Ovary (tissue), 9 donors: Measurements from ENCODE around the gene GYG2. TPM values are rescaled to one million over a fixed set of nuclear protein-coding genes. Genes with fewer than 3 reads are reported as not detected.

Source experiments
- DNase-seq, 5 donors: peaks; one replicate each; pipeline ENCODE4 v3.0.0-alpha.2; 2019 to 2020
- H3K27ac ChIP-seq, 2 donors: fragments of 200-600 bp; one replicate each; pipeline versions ENCODE4 v1.5.1 to v1.8.0; 2019 to 2022
- H3K27me3 ChIP-seq: fragments of 200-600 bp; one replicate; pipeline ENCODE4 v1.8.0; 2022
- H3K36me3 ChIP-seq: fragments of 200-600 bp; sonication (generic); one replicate; pipeline ENCODE4 v1.5.1; 2019
- H3K4me1 ChIP-seq: one replicate; pipeline ENCODE4 v1.8.1; 2013; ENCODE audit warnings: mild to moderate bottlenecking, moderate library complexity; ENCODE audit not compliant: insufficient read depth
- H3K4me3 ChIP-seq: fragments of 200-600 bp; sonication (generic); one replicate; pipeline ENCODE4 v1.5.1; 2017
- H3K9me3 ChIP-seq, 2 donors: fragments of 200-600 bp in 1 of 2; sonication (generic) in 1 of 2; one replicate each; pipeline versions ENCODE4 v1.5.1 to v1.8.1; 2013 to 2019; ENCODE audit warnings: mild to moderate bottlenecking in 1 of 2, moderate library complexity in 1 of 2
- CTCF ChIP-seq, 3 donors: fragments of 450-650 bp in 2 of 3; fragments of 200-600 bp in 1 of 3; IDR thresholded peaks; one replicate each; pipeline versions ENCODE4 v1.5.1 to v1.8.0; 2016 to 2022; ENCODE audit warnings: antibody characterized with exemption in 3 of 3, mild to moderate bottlenecking in 1 of 3
- EP300 ChIP-seq: sonication (generic); formaldehyde crosslinking; IDR thresholded peaks from one replicate; pipeline ENCODE4 v1.6.1; 2017; ENCODE audit warnings: antibody characterized with exemption
- POLR2A ChIP-seq: fragments of 450-650 bp; IDR thresholded peaks from one replicate; pipeline ENCODE4 v1.6.1; 2017; ENCODE audit warnings: antibody characterized with exemption, mild to moderate bottlenecking, moderate library complexity
- WGBS, 3 donors: extraction: QIAGEN DNeasy Blood & Tissue Kit in 1 of 3; methylation state at CpG; one replicate each; pipeline versions ENCODE4 v1.1.5 to v1.1.7; 2013 to 2017; 5-methylcytosine and 5-hydroxymethylcytosine counted together
- intact Hi-C, 4 donors: fragments of 100-400 bp; cut with DNase I; formaldehyde crosslinking; loops; one replicate each; pipeline versions ENCODE4 v1.11.0 to v1.15.1; 2022 to 2023
- polyA plus RNA-seq, 2 donors: library from polyadenylated mRNA; stranded (reverse); fragments of 200-250 nt in 1 of 2; fragments of 350-450 nt in 1 of 2; fragmentation: Illumina TruSeq in 1 of 2; extraction: RNeasy Lipid Tissue Mini Kit (QIAGEN cat#74804) in 1 of 2; gene quantifications; one replicate each; pipeline ENCODE4 v1.2.3, GENCODE V29; 2013 to 2014
- total RNA-seq, 7 donors: library from RNA; depleted of rRNA in 2 of 7; stranded (reverse); fragments of >200 nt in 2 of 7; fragmentation: NEBNext Ultra II Directional in 3 of 7; extraction: Animal tissue kit (Norgen Biotek cat#: 25700) in 3 of 7; gene quantifications; one replicate each; pipeline versions ENCODE4 v1.1.0 to v1.2.4, GENCODE V29; 2016 to 2023
- donor health status: DM: no; HTN: no; CAD: no; lungs with moderate emphysema.
- donor health status: DM: no; HTN: no; CAD: no.
- donor health status: Bipolar disorder and iron deficiency.
- donor health status: DM: yes; HTN: yes; CAD: no.
- donor health status: DM: no; HTN: no; CAD: no.
- donor health status: DM: yes; HTN: yes; CAD: no.

The GYG2 gene
- total and polyA plus RNA-seq, 9 donors = 0.72 to 9.0 (median 3.9) TPM

GRCh38 chrX:2846992-2847391 lies 18.3 kb downstream of the GYG2 start:
- Histone ChIP-seq H3K9me3 (no peaks in the 10 kb centered on the region), H3K36me3 (no peaks in the 10 kb centered on the region), H3K27ac (no peak overlapping the region), H3K4me1 (no peaks in the 10 kb centered on the region), H3K4me3 (no peak overlapping the region), H3K27me3 (no peaks in the 10 kb centered on the region)
- DNase-seq = no peak
- no peak for TF ChIP-seq EP300
- TF ChIP-seq CTCF (IDR thresholded peaks at IDR 0.05) = no peak
- no peak for TF ChIP-seq POLR2A
- intact Hi-C loops = no loop called here

GRCh38 chrX:2848871-2849301 lies 20.2 kb downstream of the GYG2 start:
- DNase-seq = no peak
- 32 to 36% (median 34%) methylated on average over 9 of the region's 9 CpGs for WGBS, 3 donors
- intact Hi-C loops = no loop called here
- H3K4me3 ChIP-seq = no peak overlapping the region
- H3K4me1 ChIP-seq = no peaks in the 10 kb centered on the region
- TF ChIP-seq CTCF (IDR thresholded peaks at IDR 0.05) = no peak
- TF ChIP-seq POLR2A = no peak
- TF ChIP-seq EP300 = no peak
- H3K36me3 ChIP-seq = no peaks in the 10 kb centered on the region
- no peak overlapping the region for H3K27ac ChIP-seq
- H3K27me3 ChIP-seq = no peaks in the 10 kb centered on the region
- H3K9me3 ChIP-seq = no peaks in the 10 kb centered on the region

- 94 to 95% (median 94%) methylated on average over 21 of the region's 21 CpGs for WGBS, 3 donors
- no peak overlapping the region for H3K27ac ChIP-seq
- intact Hi-C loops = no loop called here
Measured at GRCh38 chrX:2854918-2855317, 26.2 kb downstream of the GYG2 start.

GRCh38 chrX:2855761-2856160 lies 27.0 kb downstream of the GYG2 start:
- Histone ChIP-seq H3K27ac (no peak overlapping the region), H3K4me1 (no peaks in the 10 kb centered on the region), H3K36me3 (no peaks in the 10 kb centered on the region), H3K4me3 (no peak overlapping the region), H3K27me3 (no peaks in the 10 kb centered on the region), H3K9me3 (no peaks in the 10 kb centered on the region)
- WGBS, 3 donors = 93 to 95% (median 95%) methylated on average over 2 of the region's 2 CpGs
- DNase-seq = no peak
- intact Hi-C loops = no loop called here
- no peak for TF ChIP-seq CTCF (IDR thresholded peaks at IDR 0.05)
- no peak for TF ChIP-seq EP300
- no peak for TF ChIP-seq POLR2A

More at GRCh38 chrX:2854918-2855317, 26.2 kb downstream of the GYG2 start:
- H3K27me3 ChIP-seq = no peaks in the 10 kb centered on the region
- DNase-seq = no peak
- TF ChIP-seq CTCF (IDR thresholded peaks at IDR 0.05) (no peak), POLR2A (no peak), EP300 (no peak)
- no peaks in the 10 kb centered on the region for H3K4me1 ChIP-seq
- no peaks in the 10 kb centered on the region for H3K36me3 ChIP-seq
- H3K9me3 ChIP-seq = no peaks in the 10 kb centered on the region
- H3K4me3 ChIP-seq = no peak overlapping the region

- Histone ChIP-seq H3K4me3 (no peak overlapping the region), H3K4me1 (no peaks in the 10 kb centered on the region), H3K36me3 (no peaks in the 10 kb centered on the region), H3K9me3 (no peaks in the 10 kb centered on the region), H3K27me3 (no peaks in the 10 kb centered on the region), H3K27ac (no peak overlapping the region)
- DNase-seq = no peak
- intact Hi-C loops = no loop called here
- 82 to 90% (median 83%) methylated on average over 3 of the region's 3 CpGs for WGBS, 3 donors
- TF ChIP-seq CTCF (IDR thresholded peaks at IDR 0.05) (no peak), POLR2A (no peak), EP300 (no peak)
Measured at GRCh38 chrX:2857566-2857965, 28.8 kb downstream of the GYG2 start.
